NCI-H1417 (cell line): ENCODE data around the gene TMCO5A.
"Not testable (repeated sequence)": the region's sequence is repeated elsewhere in the genome, so short reads cannot be mapped to it uniquely, and the experiment has no call there.

Experiments
- DNase-seq, 3 experiments: peaks; one replicate each; lab custom pipeline; 2025; lab: John Stamatoyannopoulos, UW

TMCO5A gene

DNA sequence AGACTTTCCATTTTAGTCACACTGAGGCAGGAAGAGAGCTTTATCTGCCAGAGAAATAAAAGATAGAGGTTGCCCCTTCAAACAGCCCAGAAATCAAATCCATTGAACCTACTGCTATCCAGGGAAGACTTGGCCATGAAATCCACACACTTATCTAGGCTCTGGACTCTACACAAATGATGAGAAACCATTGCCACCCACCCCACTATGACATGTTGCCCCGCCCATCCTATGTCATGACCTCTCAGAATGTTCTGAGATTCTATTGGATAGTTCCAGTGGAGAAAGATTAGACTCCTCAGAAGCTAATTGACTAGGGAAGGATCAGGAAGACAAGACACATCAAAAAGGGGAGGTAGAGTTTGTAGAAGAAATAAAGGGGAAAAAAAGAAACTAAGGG, at the start of gene TMCO5A:
TMCO5A (plus strand) TSS at position 301 of the 400 bp plus-strand sequence. CDS start 1,684 bp downstream, outside the sequence.
- DNase-seq: no peak

DNA sequence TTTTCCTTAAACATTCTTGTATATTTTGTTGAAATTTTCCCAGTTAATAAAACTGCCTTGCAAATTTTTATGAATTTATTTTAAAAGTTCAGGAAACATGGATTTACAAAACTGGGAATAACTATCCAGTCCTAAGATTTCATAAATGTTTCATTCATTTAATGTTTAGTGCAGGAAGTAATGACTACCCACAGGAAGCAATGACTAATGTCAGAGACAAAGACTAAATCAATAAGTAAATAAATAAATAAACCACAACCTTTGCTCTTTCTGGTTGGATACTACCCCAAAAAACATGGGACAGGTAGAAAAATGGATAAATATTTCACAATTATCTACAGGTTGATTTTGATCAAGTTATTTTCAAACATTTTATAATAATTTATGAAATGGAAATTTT, 48.8 kb upstream of the TMCO5A start:
- DNase-seq: no peak

DNA sequence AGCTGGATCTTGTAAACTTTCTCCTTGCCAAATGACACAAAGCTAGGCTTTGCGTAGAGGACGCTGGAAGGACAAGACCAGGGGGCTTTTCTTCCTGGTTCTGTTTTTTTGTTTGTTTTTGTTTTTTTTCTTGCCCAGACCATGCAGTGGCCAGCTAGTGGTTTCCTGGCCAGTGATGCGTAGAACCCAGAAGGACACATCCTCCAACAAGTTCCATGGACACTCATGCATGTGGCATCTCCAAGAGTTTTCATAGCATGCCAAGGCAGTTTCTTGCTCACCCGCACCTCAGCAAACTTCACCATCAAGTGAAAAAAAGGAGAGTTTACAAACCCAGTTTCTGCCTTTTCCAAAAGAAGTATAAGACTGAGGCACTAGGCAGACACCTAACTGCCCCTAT, 46.1 kb upstream of the TMCO5A start:
- DNase-seq: no peak

DNA sequence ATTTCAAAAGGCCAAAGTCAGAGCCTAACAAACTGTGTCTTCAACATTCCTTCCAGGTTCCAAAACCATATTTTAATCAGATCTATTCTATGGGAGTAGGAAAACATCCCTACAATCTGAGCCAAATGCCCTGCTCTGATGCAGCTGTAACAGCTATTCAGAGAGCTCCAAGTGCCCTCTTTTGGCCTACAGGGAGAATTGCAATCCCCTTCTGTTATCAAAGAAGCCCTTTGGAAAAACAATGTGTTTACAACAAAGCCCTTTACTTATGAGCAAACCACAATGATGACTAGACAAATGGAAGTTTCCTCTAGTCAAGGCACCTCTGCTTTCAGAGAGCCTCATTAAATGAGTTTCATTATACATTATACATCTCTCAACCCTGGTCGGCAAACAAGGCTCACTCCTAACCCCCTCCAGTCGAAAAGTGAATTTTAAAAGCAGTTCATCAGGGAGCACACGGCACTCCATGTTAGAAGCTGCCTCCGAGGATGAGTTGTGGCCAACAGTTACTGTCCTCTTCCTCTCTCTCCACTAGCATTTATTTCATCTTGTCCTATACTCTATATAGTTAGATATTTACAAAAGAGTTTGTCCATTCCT, 42.6 kb upstream of the TMCO5A start:
- peak; percentile 24 to 73 (median 53) for DNase-seq

DNA sequence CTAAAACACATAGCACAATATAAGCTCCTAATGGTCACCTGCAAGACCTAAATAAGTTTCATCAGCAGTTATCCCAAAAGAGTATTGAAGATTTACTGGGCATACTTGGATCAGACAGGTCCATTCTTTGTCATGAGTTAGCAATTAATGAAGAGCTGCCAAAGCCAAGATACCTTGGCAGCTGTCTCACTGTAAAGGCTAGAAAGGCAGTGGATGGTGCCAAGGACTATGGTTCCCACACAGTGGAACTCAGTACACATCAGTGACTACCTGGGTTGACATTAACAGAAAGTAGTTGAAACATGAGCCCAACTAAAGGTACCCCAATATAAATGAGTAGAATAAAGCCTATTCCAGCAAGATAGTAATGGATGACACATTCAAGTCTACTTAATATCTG, 41.1 kb upstream of the TMCO5A start:
- no peak for DNase-seq

DNA sequence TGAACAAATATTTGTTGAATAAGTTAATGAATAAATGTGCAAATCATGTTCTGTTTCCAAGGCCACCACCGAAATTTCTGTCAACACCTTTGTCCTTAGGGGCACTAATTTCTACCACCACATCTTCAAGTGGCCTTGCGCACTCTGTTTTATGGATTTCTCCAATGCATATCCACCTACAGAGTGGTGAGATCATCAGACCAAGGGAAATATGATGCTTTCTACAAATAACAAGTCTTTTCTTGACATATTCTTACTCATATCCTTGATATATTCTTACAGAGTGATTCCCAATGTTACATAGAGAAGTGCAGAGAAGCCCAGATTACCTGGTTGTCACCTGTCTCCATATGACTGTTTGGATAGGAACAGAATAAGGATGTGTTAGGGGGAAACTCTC, 36.1 kb upstream of the TMCO5A start:
- no peak for DNase-seq

DNA sequence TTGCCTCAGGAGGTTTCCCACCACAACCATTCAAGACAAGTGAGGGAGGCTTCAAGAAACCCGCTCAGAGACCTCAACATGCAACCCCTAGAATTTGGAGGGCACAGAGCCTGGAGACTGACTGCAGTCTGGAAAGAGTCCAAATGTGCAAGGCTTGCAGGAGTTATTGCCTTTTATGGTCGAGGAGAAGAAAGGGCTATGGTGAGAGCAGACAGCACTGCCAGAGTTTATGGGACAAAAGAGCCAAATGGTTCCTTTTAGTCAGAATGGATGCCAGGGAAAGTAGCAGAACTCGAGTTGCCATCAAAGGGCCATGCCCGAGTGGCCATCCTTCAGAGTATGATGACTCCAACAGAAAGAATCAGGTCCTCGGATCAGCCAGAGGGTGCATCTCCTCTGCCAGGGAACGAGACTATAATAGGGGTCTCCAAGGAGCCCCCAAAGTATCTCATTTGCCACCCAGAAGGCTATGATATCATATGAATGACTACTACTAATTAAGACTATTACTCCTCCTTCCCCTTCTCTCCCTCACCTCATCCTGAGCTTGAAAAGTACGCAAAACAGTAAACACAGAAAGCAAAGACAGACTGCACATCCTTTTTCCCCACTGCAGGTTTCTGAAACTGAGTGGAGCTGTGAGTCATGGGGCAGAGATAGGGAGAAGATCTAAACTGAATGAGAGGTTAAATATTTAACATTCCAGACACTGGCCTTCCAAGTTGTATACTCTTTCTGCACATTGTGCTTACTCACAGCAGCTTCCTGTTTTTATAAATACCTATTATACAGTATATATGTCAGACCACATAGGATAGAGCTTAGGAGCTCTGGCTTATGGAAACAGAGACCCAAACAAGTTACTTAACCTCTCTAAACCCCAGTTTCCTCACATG, 33.9 kb upstream of the TMCO5A start:
- no peak for DNase-seq

DNA sequence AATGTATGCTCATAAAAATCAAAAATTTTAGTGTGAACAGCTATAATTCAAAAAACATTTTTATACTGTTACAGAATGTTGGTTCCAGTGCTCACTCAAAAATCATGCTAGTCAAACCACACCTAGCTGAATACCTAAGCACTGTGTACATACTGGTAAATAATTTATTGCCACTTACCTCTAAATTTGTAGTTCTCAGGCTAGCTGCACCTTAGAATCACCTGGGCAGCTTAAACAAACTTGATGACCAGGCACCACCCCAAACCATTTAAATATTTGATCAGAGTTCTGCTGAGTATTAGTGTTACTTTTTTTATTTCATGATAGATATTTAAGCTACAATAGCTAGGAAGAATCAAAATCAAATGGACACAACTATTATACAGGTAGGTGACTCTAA, 32.3 kb upstream of the TMCO5A start:
- DNase-seq: peak in 2 of 3 experiments; percentile 0 to 19

DNA sequence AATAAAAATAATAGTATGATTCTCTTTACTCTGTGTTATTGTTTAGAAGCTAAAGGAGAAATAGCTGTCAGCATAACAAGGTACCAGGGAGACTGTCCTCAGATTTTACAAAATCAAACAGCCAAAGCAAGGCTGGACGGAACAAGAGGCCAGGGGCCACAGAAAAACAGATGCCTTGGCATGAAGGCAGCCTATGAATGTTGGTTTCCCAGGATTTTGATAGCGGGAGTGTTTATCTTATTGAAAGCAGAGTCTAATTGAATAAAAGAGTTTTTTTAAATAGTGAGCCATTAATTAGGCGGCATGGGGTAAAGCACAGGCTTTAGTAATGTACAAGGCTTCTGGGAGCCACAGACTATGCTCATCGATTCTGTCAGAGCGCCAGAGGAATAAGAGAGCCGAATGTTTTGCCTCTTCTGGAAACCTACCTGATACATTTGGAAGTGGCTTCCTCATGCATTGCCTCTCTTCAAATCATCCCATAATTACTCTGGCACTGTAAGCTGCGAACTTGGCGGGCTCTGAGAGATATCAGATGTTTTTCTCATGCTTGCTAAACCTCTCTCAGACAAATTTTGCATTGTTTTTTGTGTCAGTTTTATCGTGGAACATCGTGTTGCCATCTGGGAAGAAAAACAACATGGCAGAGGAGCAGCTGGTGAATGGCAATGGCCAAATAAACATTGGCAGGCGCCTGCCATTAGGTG, 30.4 kb upstream of the TMCO5A start:
- no peak for DNase-seq

DNA sequence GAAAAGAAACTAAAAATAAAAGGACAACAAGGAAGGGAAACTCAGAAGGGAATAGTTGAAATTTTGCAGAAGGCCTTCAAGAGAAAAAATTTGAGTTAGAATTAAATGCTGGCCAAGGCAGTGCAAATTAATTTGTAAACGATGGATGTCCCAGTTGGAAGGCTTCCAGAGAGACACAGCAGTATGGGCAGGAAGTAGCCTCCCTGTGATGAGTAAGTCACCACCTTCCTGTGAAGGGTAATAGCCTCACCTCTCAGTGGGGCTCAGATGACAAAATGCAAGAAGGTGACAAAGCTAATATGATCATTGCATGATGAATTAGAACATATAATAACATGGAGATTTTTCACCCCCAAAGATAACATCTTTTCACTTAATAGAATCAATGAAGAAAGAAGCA, 27.3 kb upstream of the TMCO5A start:
- peak in 1 of 3 experiments; percentile 34 for DNase-seq

DNA sequence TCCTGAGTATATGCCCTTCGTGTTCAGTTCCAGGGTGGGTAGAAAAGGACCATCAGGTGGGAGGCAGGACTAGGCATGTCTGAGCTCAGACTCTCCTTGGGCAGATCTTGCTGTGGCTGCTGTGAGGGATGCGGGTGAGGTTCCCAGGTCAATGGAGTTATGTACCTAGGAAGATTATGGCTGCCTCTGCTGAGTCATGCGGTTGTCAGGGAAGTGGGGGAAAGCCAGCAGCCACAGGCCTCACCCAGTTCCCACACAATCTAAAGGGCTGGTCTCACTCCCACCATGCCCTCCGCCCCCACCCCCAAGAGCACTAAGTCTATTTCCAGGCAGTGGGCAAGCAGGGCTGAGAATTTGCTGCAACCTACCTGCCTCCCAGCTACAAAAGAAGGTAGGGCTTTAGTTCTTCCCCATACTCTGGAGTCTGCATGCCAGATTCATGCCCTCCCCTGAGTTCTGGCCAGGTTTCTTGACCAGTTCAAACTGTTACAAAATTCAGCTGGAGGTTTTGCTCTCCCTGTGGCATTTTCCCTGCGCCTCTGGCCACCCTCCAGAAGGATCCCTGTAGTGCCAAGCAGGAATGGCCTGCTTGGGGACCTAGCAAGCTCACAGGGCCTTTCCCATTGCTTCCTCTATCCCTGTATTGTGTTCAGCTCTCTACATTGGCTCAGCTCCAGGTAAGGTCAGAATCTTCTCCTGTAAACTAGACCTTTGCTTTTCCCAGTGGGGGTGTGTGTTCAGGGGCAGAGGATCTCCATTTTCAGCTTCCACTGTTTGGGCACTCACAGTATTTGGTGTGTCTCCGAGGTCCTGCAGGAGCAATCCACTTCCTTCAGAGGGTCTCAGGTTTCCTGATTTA, 12.7 kb upstream of the TMCO5A start:
- no peak for DNase-seq

DNA sequence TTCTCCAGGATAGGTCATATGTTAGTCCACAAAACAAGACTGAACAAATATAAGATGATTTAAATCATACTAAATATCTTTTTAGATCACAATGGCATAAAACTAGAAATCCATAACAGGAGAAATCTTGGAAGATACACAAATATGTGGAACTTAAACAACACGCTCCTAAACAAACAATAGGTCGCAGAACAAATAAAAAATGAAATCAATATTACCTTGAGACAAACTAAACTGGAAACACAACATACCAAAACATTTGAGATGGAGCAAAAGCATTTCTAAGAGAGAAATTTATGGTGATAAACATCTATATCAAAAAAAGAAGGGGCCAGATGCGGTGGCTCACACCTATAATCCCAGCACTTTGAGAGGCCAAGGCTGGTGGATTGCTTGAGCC, 8.3 kb upstream of the TMCO5A start:
- no peak for DNase-seq

DNA sequence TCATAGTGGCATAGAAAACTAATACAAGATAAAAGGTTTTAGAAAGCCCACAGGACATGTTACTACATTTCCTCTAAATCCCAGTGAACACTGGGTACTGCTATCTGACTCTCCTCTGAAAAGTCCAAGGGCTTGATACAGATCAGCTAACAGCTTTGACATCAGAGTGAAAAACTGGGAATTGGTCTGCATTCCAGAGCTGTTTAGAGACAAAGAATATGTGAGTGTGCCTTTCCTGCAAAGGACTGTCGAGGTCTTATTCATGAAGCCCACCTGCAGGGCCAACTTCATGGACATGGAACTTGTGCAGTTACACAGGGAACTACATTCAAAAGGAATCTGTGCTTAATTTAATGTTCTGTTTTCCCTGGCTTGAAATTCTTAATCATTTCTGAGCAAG, 5.2 kb upstream of the TMCO5A start:
- no peak for DNase-seq

DNA sequence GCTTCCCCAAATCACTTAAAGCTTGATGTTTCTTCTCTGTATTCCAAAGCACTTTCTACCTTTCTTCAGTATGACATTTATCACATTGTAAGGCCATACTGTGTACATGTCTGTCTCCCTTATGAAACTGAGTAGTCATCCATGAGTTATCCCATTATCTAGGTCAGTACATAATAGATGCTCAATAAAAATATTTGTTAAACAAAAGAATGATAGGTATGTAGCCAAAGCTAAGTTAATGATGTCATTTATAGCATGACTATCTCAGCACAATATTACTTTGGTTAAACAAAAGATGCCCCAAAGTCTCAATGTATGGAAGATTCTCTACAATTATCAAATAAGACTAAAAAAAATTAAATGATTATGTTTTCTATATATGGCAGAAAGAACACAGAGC, 3.1 kb upstream of the TMCO5A start:
- no peak for DNase-seq

DNA sequence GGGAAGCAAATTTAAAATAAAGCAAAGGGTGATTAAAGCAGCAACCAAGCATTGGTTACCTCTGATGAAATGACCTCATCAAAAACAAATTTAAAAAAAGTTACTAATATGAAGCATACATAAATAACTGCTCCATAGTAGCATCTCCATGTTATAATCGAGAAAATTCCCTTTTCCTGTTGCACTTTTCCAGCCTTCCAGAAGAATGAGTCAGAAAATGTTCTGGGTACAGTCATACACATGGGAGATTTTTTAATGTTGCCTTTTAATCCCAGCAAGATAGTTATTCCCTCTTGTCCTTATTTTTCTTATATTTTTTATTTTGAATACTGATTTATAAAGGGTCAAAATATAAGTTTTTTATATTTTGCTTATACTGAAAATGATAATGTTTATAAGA, 2.6 kb upstream of the TMCO5A start:
- DNase-seq: no peak

DNA sequence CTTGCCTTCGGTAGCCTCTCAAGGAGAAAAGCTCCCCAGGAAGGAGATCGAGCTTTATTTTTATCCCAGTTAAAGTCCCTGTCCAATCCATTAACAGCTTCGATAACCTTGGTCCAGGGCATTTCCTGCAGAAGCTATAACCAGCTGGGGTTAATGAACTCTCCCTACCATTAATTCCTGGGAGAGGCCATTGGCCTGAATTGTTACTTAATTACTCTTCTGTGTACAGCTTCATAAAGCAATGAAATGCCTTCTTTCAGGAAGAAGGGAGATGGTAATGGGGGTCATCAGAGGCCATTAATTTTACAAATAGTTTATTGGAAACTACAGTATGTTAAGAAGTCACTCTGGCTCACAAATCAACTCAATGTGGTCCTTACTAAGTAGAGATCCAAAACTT, 1.9 kb upstream of the TMCO5A start:
- DNase-seq: no peak

DNA sequence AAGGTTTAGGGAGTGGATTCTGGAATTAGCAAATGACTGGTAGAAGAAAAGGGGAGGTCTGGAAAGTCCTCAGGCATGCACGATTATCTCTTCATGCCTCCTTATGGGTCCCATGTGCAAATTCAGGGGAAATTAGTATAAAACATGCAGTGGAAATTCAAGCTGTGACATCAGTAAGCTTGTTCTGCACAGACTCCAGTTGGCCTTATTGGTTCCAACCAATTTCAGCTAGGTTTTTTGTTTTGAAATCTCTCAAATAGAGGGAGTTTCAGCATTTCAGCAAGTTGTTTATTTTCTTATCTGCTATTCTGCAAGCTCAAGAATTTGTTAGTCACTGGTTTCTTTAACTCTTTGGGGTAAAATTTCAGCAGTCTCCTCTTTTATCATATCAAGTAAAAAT, 774 bp upstream of the TMCO5A start:
- DNase-seq: no peak

DNA sequence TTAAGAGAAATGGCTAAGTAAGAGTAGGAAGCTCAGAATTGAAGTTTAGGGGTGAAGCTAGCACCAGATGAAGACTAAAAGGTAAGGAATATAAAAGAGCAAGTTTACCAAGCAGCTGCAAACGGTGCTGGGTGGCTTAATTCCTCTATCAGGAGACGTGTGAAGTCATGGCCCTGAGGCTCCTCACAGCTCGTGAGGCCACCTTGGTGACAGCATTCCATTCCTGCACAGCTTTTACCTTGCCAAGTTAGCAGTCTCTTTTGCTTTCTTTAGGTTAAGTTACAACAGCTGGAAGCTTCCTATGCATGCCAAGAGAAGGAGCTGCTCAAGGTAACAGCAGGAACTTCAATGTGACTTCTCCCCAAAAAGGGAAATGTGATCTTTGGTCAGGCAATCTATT, 6.4 kb downstream of the TMCO5A start:
- DNase-seq: no peak

DNA sequence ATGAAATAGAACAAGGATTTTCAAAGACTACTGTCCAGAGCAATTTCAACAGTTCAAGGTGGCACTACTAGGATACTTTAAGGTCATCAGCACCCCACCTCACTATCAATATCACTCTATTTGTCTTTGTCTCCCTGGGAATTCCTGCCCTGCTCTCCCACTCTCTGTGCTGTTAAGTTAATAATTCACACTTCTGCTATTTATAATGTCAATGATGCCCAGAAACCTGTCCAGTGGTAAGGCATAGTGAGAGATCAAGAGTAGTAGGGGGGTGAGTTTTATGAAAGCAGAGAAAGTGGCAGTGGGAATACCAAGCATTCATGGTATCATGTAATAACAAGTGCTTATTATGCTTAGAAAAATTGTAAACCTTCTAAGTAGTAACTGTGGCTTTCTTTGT, 7.3 kb downstream of the TMCO5A start:
- DNase-seq: no peak

DNA sequence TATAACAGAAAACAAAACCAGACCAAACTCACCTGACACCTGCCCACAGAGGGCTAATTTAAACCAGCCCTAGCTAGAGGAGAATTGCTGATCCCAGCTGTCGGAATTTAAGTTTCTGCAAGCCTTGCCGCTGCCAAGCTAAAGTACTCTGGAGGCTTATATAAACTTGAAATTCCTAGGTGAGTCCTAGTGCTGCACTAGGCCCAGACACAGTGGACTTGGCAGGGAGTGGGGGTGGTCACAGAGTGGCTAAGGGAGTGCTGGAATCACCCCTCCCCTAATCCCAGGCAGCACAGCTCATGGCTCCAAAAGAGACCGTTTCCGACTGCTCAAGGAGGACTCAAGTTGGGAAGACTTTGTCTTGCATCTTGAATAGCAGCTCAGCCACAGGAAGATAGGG, 17.6 kb downstream of the TMCO5A start:
- no peak for DNase-seq

DNA sequence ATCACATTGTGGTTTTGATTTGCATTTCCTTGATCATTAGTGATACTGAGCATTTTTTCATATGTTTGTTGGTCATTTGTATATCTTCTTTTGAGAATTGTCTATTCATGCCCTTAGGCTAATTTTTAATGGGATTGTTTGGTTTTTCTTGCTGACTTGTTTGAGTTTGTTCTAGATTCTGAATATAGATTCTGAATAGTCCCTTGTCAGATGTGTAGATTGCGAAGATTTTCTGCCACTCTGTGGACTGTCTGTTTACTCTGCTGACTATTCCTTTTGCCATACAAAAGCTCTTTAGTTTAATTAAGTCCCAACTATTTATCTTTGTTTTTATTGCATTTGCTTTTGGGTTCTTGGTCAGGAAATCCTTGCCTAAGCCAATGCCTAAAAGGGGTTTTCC, 26.3 kb downstream of the TMCO5A start:
- not testable (repeated sequence) for DNase-seq

DNA sequence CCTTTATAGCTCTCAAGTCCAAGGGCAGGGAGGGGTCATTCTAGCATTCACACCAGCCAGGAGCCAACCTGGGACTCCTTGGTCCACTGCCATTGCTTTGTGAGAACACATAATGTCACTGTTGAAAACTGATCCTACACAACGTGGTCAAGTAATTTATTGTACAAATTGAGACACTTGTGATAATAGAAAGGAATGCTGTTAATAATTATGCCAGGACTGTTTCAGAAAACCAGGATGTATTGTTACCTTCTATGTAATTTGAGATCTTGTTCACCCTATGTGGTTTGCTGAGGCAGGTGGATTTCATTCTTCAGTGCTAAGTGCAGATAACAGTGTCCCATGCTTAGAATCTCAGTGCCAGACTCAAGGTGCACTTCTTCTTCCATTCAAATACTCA, 33.3 kb downstream of the TMCO5A start:
- peak in 1 of 3 experiments; percentile 13 for DNase-seq
